ENCODE measurements around the gene ABCA3.
A peak's percentile ranks its signal among the peaks of the same experiment; 100 is the strongest.
"Not testable (repeated sequence)": the region's sequence is repeated elsewhere in the genome, so short reads cannot be mapped to it uniquely, and the experiment has no call there.

The ABCA3 gene

GRCh38 chr16:2250652-2251295 lies 89.8 kb downstream of the ABCA3 start:
- no peak for DNase-seq

- DNase-seq, result no peak
These were observed 94.1 kb downstream of the ABCA3 start for GRCh38 chr16:2246301-2246885.

- DNase-seq, result no peak
These were observed 95.4 kb downstream of the ABCA3 start for GRCh38 chr16:2244926-2245795.

GRCh38 chr16:2244301-2244700 lies 96.2 kb downstream of the ABCA3 start:
- no peak for DNase-seq

GRCh38 chr16:2243781-2244180 lies 96.7 kb downstream of the ABCA3 start:
- no peak for DNase-seq

GRCh38 chr16:2243031-2243528 lies 97.4 kb downstream of the ABCA3 start:
- DNase-seq, result peak in 1 of 2 experiments; percentile 1

GRCh38 chr16:2242598-2242997 lies 97.9 kb downstream of the ABCA3 start:
- DNase-seq, result no peak

GRCh38 chr16:2240331-2240730 lies 100.2 kb downstream of the ABCA3 start:
- not testable (repeated sequence) for DNase-seq

GRCh38 chr16:2238838-2239675 lies 101.5 kb downstream of the ABCA3 start:
- no peak for DNase-seq

GRCh38 chr16:2238150-2238837 lies 102.2 kb downstream of the ABCA3 start:
- DNase-seq, result no peak

- no peak for DNase-seq
These were observed 102.9 kb downstream of the ABCA3 start for GRCh38 chr16:2237493-2238149.

- no peak for DNase-seq
These were observed 103.4 kb downstream of the ABCA3 start for GRCh38 chr16:2237102-2237482.

- DNase-seq, result no peak
These were observed 104.0 kb downstream of the ABCA3 start, which contains the start of gene DNASE1L2 for GRCh38 chr16:2236337-2237101. TSS of gene DNASE1L2 (plus strand) at chr16:2236444. CDS start at chr16:2236817, 373 bp downstream.

- DNase-seq, result no peak
These were observed 104.7 kb downstream of the ABCA3 start for GRCh38 chr16:2235695-2236336.

- no peak for DNase-seq
These were observed 105.3 kb downstream of the ABCA3 start for GRCh38 chr16:2235234-2235651.

GRCh38 chr16:2234813-2235170 lies 105.7 kb downstream of the ABCA3 start:
- DNase-seq, result no peak

- no peak for DNase-seq
These were observed 106.4 kb downstream of the ABCA3 start for GRCh38 chr16:2233872-2234812.

GRCh38 chr16:2233046-2233775 lies 107.3 kb downstream of the ABCA3 start:
- DNase-seq, result no peak
